Measurements from ENCODE around the gene APOF.

DNA sequence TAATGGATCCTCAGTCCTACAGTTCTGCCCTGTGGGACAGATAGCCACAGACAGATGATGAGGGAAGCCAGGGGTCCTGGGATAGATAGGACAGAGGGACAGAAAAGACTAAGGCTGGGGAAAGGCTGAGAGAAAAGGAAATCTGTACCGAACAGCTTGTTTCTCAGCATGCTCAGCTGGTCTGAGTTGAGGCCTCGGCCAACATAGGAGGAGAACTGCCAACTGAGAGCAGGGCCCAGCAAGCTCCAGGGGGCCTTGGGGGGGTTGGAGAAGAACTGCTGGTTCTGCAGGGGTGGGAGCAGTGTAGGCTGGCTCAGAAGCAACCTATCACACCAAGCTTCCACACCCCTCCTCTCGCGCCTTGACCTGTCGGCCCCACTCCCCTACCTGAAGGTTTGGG is 13.9 kb downstream of the APOF start:
- TF ChIP-seq, protein P1, sequence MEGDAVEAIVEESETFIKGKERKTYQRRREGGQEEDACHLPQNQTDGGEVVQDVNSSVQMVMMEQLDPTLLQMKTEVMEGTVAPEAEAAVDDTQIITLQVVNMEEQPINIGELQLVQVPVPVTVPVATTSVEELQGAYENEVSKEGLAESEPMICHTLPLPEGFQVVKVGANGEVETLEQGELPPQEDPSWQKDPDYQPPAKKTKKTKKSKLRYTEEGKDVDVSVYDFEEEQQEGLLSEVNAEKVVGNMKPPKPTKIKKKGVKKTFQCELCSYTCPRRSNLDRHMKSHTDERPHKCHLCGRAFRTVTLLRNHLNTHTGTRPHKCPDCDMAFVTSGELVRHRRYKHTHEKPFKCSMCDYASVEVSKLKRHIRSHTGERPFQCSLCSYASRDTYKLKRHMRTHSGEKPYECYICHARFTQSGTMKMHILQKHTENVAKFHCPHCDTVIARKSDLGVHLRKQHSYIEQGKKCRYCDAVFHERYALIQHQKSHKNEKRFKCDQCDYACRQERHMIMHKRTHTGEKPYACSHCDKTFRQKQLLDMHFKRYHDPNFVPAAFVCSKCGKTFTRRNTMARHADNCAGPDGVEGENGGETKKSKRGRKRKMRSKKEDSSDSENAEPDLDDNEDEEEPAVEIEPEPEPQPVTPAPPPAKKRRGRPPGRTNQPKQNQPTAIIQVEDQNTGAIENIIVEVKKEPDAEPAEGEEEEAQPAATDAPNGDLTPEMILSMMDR (IDR thresholded peaks at IDR 0.05; ENCODE audit: low read depth, low read length, poor library complexity, severe bottlenecking): no peak
- no peak for TF ChIP-seq EZH2phosphoT487 (IDR thresholded peaks at IDR 0.05; ENCODE audit: borderline replicate concordance, low read length)
